ENCODE measurements around the gene CEP57.

- TF ChIP-seq CTCF (conservative IDR thresholded peaks at IDR 0.05 in 1 of 2, IDR thresholded peaks at IDR 0.05 in 1 of 2; ENCODE audit: low read depth in 1 of 2, low read length in 2 of 2) (no peak), EZH2 (IDR thresholded peaks at IDR 0.05; ENCODE audit: low read length, missing control alignments) (no peak)
These were observed at the start of gene CEP57 for GRCh38 chr11:95790123-95790932.

Data from fibroblast of lung (primary cell).